Right renal pelvis (tissue), 4 donors: ENCODE measurements around the gene MRPL19. TPM values are rescaled to one million over a fixed set of nuclear protein-coding genes. Genes with fewer than 3 reads are reported as not detected.
A peak's percentile ranks its signal among the peaks of the same experiment; 100 is the strongest.

ENCODE experiments used
- DNase-seq, 4 donors: peaks; one replicate each; pipeline ENCODE4 v3.0.0-alpha.2; 2013; ENCODE audit warnings: low read depth in 4 of 4, low spot score in 3 of 4, missing footprints in 1 of 4
- polyA plus RNA-seq, 4 donors: library from polyadenylated mRNA; unstranded; fragments of 120-200 nt; gene quantifications; one replicate each; pipeline ENCODE4 v1.2.1, GENCODE V29; 2013; ENCODE audit not compliant: insufficient read length in 4 of 4

The MRPL19 gene
- 10 to 100 TPM; 74.2 to 88.6 (median 76.4) TPM for polyA plus RNA-seq

DNA sequence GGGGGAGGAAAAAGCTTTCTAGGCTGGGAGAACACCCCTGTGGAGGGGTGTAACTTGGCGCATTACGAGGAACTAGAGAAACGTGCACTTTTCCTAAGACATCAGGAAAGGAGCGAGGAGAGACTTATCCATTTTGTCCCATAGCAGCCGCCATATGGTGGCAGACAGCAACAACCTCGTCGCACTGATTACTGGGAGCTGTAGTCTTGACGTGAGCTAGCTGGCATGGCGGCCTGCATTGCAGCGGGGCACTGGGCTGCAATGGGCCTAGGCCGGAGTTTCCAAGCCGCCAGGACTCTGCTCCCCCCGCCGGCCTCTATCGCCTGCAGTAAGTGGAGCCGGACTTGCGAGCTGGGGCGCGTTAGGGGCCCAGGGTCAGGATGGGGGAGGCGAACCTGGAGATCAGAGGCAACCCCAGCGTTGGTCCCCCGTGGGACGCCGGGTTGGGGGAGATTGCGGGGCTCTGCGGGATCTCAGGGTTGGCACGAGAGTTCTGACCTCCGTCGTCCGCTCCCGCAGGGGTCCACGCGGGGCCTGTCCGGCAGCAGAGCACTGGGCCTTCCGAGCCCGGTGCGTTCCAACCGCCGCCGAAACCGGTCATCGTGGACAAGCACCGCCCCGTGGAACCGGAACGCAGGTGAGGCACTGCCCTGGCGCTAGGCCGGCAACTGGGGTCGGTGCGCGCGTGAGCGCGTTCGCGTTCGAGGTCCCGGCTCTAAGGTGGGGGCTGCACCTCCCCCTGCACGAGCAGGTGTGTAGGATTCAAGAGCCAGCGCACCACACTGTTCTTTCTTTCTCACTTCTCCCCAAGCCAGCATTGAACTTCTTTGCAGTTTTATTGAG lies at the start of gene MRPL19:
Gene MRPL19 (plus strand): TSS at position 201 of the 843 bp plus-strand sequence. CDS start 25 bp downstream, at position 226.
- peak; percentile 74 to 87 (median 82) for DNase-seq

DNA sequence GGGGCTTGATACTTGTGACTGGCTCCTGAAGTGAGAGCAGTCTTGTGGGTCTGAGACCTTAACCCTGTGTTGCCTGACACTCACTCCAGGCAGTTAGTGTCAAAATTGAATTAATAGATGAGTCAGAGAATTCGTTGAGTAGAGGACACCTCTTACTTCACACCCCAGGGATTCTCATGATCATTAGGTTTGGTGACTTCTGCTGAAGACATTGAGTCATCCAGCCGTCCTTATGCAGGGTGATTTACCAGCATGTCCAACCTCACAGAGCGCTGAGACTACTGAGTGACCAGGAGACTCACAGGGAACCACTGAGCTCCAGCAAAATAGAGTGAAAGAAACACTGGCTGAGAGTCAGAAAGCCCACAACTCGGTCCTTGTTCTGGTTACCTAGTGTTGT lies 49.8 kb upstream of the MRPL19 start:
- no peak for DNase-seq

DNA sequence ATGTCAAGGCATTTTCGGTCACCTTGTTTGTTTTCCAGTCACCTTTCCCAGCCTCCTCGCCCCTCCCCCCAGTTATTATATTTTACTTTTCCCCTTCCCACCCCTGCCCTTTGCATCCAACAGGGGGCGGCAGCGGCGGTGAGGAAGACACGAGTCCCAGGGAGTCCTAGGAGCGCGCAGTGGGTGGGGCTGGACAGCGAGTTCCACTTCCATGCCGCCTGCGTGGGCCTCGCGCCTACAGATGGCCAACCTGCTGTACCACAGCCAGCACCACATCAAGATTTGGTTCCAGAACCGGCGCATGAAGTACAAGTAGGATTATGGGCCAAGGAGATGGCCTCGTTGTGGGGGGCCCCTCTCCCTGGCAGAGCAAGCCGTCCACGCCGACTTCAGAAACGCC lies 48.6 kb upstream of the MRPL19 start:
- DNase-seq: no peak

DNA sequence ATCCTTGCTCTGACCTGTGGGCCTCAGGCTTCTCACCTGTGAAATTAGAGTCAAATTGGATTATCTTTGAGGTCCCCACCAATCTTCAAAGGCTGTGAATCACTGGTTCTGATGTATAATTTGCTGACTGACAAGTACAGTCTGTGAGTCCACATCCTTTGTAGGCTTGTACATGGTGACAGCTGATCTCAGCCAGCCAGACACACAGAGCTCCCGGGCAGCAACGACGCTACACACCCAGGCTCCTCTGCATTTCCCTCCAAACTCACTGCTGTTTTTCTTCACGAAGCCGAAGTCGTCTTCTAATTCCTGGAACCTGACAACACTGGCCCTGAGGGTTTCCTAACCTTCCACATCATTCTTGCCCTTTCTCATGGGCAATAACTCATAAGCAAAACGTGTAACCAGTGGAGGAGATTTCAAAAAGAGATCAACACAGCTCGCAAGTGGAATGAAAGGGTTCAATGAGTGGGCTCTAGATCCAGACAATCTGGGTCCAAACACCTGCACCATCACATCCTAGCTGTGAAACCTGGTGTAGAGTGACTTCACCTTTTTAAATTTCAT lies 47.9 kb upstream of the MRPL19 start:
- DNase-seq: no peak

DNA sequence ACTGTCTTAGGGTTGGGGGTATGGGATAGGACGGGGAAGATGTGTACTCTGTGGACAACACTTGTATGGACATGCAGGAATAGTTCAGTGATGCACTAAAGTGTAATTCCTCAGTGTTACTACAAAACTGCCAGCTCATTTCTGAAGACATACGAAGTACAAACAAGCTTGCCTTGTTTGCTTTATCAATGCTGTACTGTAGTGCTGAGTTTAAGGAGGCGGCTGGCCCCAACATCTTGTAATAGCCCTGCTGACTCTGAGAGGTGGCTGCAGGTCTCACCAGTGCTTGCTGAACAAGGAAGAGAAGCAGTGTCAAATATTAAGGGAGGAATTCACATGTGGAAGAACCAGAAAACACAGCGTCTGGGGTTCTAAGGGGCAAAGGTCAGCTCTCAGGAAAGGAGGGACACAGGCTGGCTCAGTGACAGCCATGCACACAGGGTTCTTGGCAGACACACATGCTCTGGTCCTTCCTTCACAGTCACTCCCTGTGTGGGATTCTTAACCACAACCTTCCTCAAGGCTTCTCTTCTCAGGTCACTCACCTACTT lies 46.0 kb upstream of the MRPL19 start:
- DNase-seq: no peak

DNA sequence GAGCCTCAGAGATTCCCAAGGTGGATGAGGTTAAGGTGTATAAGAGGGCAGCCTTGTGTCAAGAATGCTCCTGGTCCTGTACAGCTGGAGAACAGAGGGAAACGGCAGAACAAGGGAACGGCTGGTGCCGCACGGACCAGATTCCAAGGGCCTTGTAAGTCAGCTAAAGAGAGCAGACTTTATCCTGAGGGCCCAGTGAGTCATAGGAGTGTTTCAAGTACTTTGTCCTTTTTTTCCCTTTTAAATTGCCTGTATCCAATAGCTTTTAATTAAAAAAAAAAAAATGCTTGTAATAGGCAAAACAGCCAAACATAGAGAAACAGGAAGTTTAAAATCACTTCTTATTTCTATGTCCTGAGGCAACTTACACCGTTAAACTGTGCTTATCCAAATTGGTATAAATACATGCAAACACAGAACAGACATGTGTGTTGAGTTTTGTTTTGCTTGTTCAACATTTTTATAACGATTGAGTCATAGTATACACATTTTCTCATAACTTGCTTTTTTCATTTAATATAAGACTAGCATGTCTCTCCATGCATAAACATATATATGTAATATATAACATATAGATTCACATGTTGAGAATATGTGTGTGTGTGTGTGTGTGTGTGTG lies 43.8 kb upstream of the MRPL19 start:
- DNase-seq: no peak

DNA sequence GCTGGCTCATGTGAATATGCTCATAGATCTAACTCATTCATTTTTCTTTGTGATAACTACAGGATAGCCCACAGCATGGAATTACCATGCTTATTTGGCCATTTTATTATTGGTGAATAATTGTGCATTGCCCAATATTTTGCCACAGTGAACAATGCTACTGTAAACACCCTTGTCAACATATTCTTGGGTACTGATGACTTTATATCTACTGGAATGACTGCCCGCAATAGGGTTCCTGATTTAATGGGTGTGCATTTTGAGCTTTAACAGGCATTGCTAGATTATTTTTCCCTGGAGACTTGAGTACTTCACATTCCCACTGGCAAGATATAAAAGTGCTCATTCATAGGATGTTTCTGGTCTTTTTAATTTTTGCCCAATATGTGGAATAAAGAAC lies 43.1 kb upstream of the MRPL19 start:
- DNase-seq: no peak

DNA sequence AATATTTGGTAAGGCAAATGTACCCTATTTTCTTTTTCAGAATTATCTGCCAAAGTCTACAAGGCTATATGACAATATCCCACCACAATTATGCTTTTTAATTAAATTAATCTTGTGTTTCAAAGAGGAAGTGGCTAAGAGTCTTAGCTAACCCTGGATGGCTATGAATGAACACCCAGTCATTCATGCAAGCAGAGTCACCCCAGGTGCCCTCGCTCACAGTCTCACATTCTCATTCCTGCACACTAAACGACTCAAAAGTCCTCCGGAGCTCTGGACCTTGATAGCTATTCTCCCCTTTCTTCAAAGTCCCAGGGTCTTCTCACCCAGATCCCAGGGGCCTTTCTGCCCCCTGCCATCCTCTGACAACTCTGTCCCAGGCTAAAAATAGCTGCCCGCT lies 42.1 kb upstream of the MRPL19 start:
- no peak for DNase-seq

DNA sequence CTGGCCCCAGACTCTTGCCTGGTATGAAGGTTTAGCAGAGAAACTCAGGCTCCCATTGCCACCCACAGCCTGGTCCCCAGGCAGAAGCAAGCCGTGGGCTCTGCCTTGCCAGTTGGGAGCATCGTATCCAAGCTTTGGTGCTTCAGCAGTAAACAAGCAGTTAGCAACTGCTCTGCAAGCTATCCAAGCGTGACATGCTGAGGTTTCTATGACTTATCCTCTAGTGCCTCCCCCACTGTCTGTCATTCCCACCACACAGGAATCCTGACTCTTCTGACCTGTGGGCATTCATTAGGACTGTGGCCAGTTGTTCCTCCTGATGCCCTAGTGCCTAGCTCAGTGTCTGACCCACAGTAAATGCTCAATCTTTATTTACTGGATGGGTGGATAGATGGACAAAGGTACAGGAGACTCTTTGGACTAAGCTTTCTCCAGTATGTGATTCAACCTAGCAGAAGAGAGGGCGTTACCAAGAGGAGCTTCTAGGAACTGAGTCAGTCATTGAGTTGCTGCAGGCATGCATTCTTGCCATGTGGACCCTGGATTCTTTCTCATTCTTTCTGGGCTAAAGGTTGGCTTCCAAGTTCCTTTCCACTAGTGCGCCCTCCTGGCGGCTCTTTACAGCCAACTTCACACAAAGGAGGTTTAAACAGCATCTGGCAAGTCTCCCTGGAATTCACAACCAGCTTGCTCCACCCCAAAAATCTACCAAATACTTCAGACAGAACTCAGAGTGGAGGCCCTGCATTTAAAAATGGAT lies 40.6 kb upstream of the MRPL19 start:
- DNase-seq: no peak

DNA sequence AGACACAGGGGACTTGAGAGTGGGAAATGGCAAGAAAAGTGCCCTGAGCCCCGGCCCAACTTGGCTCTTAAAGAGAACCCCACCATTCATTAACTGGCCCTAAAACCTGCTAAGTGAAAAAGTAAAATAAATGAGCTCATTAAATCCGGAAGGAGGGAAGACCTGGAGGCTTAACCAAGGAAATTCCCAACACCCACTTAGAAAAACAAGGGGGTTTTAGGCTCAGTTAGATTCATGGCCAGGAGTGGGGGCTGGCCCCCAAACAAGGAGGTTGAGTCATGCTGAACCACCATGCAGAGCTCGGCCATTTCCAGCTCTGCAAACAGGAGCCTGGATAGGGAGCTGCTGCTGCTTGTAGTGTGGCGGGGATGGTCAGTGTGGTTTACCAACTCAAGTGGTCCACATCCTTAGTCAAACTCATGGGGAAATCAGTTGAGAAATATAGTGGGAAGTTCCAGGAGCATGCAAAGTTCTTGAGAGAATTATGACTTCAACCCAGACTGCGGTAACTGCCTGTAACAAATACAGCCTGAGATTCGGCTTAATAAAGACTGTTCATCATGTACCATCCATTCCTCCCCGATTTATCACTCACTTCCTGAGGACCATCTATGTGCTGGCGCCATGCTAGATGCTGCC lies 39.7 kb upstream of the MRPL19 start:
- no peak for DNase-seq

DNA sequence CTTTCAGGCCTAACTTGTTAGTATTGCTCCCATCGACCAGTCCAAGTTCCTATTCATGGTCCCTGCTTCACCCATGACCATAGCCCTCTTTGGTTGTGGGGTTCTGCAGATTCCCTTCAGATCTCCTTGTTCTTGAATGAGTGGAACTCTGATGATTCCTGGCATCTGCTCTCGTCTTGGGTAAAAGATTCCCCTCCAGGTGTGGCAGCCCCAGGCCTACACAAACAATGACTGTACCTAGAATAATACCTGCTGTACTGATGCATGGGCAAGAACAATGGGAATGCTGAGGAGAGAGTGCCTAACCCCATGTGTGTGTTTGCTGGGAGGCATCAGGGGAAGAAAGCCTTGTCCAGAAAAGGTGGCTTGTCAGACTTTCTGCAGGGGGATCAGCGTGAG lies 39.2 kb upstream of the MRPL19 start:
- no peak for DNase-seq

DNA sequence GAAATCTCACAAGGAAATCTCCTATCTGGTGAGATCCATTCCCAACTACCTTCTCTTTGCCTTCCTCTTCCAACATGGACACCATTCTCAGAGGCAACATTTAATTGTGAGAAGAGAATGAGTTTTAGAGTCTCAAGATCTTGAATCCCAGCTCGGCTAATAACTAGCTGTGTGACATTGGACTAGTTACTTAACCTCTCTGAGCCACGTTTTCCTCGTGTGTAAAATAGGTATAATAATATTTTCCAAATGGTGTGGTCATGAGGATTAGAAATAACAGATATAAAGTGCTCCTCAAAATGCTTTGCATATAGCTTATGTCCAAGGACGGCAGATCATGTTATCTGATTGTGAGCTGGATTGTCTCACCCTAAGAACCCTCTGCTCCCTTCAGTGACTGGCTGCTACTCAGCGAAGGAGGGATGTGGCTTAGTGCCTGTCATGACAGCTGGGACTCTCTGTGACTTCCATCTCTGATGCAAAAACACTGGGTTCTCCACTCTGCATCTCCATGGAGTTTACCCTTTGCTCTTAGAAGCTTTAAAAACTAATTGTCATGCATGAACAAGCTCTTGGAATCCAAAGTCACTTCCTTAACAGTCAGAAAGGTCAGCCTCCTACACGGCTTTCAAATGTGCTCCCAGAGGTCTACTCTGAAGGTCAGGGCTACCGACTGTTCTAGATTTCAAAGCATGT lies 38.4 kb upstream of the MRPL19 start:
- peak in 2 of 4 donors; percentile 34 to 69 for DNase-seq

DNA sequence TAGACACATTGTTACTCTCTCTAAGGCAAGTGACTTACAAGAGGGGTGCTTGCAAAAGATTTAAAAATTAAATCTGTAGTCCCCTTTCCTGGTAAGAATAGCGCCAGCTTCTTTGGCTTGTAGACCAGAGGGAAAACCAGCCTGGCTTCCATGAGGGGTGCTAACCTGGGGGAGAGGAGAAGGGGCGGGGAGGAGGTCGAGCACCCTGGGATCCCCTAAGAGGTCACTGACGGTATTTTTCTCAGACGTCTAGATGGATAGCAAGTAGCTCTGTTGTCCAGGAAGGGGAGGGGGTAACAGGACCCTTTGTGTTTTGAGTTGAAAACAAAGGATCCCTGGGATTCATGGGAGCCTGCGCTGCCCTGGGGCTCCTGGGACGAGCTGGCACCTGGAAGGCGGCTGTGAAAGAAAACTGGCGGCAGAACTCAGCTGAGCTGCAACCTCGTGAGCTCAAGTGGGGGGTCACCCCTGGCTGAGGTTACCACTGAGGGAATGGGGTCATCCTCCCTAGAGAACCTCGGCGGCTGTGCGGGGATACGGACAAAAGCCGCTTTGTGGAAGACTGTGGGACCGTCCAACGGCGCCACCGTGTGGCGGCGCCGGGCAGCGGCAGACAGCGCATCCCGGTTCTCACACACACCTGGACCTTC lies 37.8 kb upstream of the MRPL19 start:
- peak in 1 of 4 donors; percentile 78 for DNase-seq

DNA sequence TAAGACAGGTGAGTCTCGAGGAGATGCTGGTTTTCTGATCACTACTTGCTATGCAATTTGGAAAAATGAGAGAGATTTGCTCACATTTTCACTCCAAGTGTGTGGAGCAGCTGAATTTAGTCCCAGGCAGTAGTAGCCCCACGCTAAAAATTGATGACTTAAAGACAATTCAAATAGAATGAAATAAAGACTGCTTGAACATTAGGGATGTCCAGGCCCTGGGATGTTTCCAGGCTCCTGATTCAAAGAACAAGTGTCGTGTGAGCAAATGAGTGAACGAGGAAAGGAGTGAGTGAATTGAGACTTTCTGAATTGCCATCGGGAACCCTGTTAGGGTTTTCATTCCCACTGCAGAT lies 37.3 kb upstream of the MRPL19 start:
- DNase-seq: no peak

DNA sequence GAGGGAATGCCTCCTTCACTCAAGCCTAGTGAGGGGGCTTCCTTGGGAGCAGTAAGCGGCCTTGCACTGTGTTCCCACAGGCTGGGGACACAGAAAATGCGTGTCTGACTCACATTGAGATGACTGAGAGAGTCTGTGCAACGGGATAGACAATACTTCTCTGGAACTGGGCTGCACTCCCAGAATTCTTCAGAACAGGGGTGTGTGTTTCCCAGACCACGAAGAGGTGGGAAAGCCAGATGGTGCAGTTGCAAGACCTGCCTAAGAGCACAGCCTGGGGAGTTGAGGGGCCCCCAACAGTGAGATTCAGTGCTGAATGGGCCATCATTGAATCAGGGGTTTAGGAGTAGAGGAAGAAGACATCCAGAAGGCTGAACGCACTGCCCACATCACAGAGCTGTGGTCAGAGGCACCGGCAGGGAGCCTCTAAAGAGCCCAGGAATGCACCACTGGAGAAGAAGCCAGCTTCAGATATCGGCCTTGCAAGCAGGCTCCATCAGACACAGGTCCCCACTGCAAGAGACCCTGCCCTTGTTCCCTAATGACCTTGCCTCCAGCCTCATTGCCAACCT lies 36.6 kb upstream of the MRPL19 start:
- no peak for DNase-seq

DNA sequence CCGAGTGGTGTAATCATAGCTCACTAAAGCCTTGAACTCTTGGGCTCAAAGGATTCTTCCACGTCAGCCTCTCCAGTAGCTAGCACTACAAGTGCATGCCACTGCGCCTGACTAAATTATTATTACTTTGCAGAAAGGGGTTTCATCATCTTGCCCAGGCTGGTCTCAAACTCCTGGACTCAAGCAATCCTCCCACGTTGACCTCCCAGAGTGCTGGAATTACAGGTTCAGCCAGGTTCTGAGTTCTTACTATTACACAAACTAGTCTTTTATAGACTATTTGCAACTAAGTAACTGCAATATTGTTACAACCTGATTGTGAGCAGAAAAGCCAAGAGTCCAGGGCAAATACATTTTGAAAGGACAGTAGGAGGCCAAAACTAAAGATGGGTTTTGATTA lies 35.9 kb upstream of the MRPL19 start:
- DNase-seq: no peak

DNA sequence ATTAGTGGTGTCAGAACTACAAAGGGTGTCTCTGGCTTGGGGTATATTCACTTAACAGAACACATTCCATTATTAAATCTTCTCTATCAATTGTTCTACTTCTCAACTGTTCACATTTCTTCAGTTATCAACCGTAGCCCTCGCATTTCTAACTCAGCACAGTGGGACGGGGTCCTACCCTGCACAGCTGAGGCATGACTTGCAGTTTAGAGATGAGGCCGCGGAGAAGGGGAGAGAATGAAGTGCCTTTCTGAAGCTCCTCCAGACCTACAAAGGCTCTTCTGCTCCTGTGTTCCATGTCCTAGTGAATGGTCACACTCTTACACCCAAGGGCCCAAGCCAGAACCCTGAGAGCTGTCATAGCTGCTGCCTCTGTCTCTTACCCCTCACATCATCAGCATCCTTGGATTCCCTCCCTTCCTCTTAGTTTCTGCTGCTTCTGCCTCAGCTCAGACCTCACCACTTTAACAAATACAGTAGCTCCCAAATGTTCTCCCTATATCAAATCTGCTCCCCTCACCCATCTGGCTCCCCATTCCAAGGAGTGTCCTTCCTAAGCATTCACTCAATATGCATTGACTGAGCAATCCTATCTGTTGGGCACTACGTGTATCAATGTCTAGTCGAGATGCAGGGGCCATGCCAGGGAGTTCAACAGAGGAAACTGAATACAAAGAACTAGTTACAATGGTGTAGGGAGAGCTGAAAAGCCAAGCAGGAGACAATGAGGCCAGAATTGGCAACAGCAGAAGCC lies 34.3 kb upstream of the MRPL19 start:
- DNase-seq: no peak

DNA sequence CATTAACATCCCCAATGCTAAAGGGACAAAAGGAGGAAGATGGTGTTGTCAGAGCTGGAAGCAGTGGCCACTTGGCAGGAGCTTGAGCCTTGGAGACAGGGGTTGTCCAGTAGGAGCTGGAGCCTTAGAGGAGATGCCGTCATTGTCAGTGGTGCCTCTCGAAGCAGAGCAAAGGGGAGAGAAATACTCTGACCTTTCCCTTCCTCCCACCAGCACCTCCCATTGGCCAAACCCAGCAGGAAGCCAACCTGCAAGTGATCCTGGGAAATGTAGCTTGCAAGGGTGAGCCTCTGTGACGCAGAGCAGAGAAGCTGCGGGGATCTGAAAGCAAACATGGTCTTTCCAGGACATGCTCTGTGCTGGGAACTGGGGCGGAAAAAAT lies 33.7 kb upstream of the MRPL19 start:
- no peak for DNase-seq
